ENCODE results near the gene VSTM4.

VSTM4 gene

GRCh38 chr10:49091450-49092210 is 23.7 kb downstream of the VSTM4 start:
- DNase-seq, result no peak

GRCh38 chr10:49090696-49091380 is 24.5 kb downstream of the VSTM4 start:
- no peak for DNase-seq

GRCh38 chr10:49090189-49090575 is 25.1 kb downstream of the VSTM4 start:
- DNase-seq, result no peak

- no peak for DNase-seq
These were observed 25.6 kb downstream of the VSTM4 start for GRCh38 chr10:49089557-49090188.

GRCh38 chr10:49089152-49089551 is 26.2 kb downstream of the VSTM4 start:
- DNase-seq, result no peak

GRCh38 chr10:49086889-49087288 is 28.4 kb downstream of the VSTM4 start:
- no peak for DNase-seq

GRCh38 chr10:49083261-49083660 is 32.1 kb downstream of the VSTM4 start:
- DNase-seq, result no peak

GRCh38 chr10:49082766-49083165 is 32.6 kb downstream of the VSTM4 start:
- DNase-seq, result no peak

- peak; percentile 59 for DNase-seq
These were observed 33.6 kb downstream of the VSTM4 start for GRCh38 chr10:49081547-49082275.

- DNase-seq, result no peak
These were observed 34.4 kb downstream of the VSTM4 start for GRCh38 chr10:49080965-49081364.

- DNase-seq, result peak; percentile 15
These were observed 35.3 kb downstream of the VSTM4 start for GRCh38 chr10:49080071-49080470.

GRCh38 chr10:49079499-49079898 is 35.8 kb downstream of the VSTM4 start:
- DNase-seq, result no peak

- DNase-seq, result no peak
These were observed 36.2 kb downstream of the VSTM4 start for GRCh38 chr10:49079072-49079471.

- DNase-seq, result no peak
These were observed 36.9 kb downstream of the VSTM4 start for GRCh38 chr10:49078433-49078832.

GRCh38 chr10:49076741-49077521 is 38.4 kb downstream of the VSTM4 start:
- DNase-seq, result peak; percentile 23

GRCh38 chr10:49076319-49076718 is 39.0 kb downstream of the VSTM4 start:
- no peak for DNase-seq

- no peak for DNase-seq
These were observed 39.6 kb downstream of the VSTM4 start for GRCh38 chr10:49075743-49076142.

GRCh38 chr10:49074836-49075682 is 40.3 kb downstream of the VSTM4 start:
- DNase-seq, result no peak

- no peak for DNase-seq
These were observed 43.0 kb downstream of the VSTM4 start for GRCh38 chr10:49072166-49072885.

- DNase-seq, result peak; percentile 15
These were observed 44.1 kb downstream of the VSTM4 start for GRCh38 chr10:49071160-49071761.
